OCI-LY7 (cell line): ENCODE measurements around the gene RABEPK. TPM values are rescaled to one million over a fixed set of nuclear protein-coding genes. Genes with fewer than 3 reads are reported as not detected.

ENCODE experiments used
- BruUV-seq: library from RNA; stranded (reverse); fragments of 400-500 nt; replicated peaks from 2 replicates; lab custom pipeline; 2021; lab: Mats Ljungman, UMichigan
- CTCF ChIA-PET: fragments of 300-600 bp; sonication (Branson Sonifier 250); formaldehyde crosslinking; loops from one replicate; lab custom pipeline; 2022; ENCODE audit warnings: antibody characterized with exemption; ENCODE audit not compliant: unreplicated experiment; lab: Charles Lee
- POLR2A ChIA-PET: fragments of 300-600 bp; sonication (Branson Sonifier 250); formaldehyde crosslinking; loops from one replicate; lab custom pipeline; 2022; ENCODE audit warnings: antibody characterized with exemption; lab: Charles Lee
- DNase-seq: peaks from one replicate; pipeline ENCODE4 v3.0.0-alpha.2; 2015; ENCODE audit warnings: low spot score
- H2AFZ ChIP-seq: fragments of 200-600 bp; sonication (generic), shearing (Covaris generic); 2 replicates; pipeline ENCODE4 v1.6.1; 2014; ENCODE audit warnings: mild to moderate bottlenecking, antibody characterized with exemption, low read length, moderate library complexity
- H3K27ac ChIP-seq: fragments of 200-600 bp; sonication (generic); 2 replicates; pipeline ENCODE4 v1.5.1; 2014; ENCODE audit warnings: mixed run types, low read depth, mild to moderate bottlenecking, moderate library complexity, low read length, inconsistent platforms; ENCODE audit not compliant: poor library complexity, severe bottlenecking
- H3K36me3 ChIP-seq: fragments of 200-600 bp; sonication (generic); 2 replicates; pipeline ENCODE4 v1.6.1; 2014; ENCODE audit warnings: mild to moderate bottlenecking, antibody characterized with exemption, low read length, moderate library complexity, mixed read lengths; ENCODE audit not compliant: insufficient read depth
- H3K4me1 ChIP-seq: fragments of 200-600 bp; sonication (generic); 2 replicates; pipeline ENCODE4 v1.5.1; 2014; ENCODE audit warnings: mild to moderate bottlenecking, low read length; ENCODE audit not compliant: insufficient read depth, poor library complexity, severe bottlenecking
- H3K4me2 ChIP-seq: fragments of 200-600 bp; sonication (generic); 2 replicates; pipeline ENCODE4 v1.6.1; 2014; ENCODE audit warnings: mild to moderate bottlenecking, low read length
- H3K4me3 ChIP-seq: fragments of 200-600 bp; sonication (generic); 2 replicates; pipeline ENCODE4 v1.5.1; 2014; ENCODE audit warnings: mild to moderate bottlenecking, low read depth, low read length; ENCODE audit not compliant: poor library complexity, severe bottlenecking
- H3K79me2 ChIP-seq: fragments of 200-600 bp; sonication (generic); 2 replicates; pipeline ENCODE4 v1.6.1; 2016; ENCODE audit warnings: low read depth, mild to moderate bottlenecking, low read length, moderate library complexity, mixed read lengths; ENCODE audit not compliant: insufficient read depth
- H3K9me2 ChIP-seq: fragments of 200-600 bp; sonication (generic); 2 replicates; pipeline ENCODE4 v1.6.1; 2016; ENCODE audit warnings: mild to moderate bottlenecking, low read length, mixed read lengths; ENCODE audit not compliant: insufficient read depth
- H3K9me3 ChIP-seq: fragments of 200-600 bp; sonication (generic); 2 replicates; pipeline ENCODE4 v1.6.1; 2014; ENCODE audit warnings: mild to moderate bottlenecking, mixed run types, low read length, mixed read lengths
- H4K20me1 ChIP-seq: fragments of 200-600 bp; sonication (generic); 2 replicates; pipeline ENCODE4 v1.6.1; 2014; ENCODE audit warnings: mild to moderate bottlenecking, antibody characterized with exemption, low read length, moderate library complexity, mixed read lengths; ENCODE audit not compliant: insufficient read depth
- EZH2phosphoT487 ChIP-seq: fragments of 200-600 bp; sonication (generic); IDR thresholded peaks from 2 replicates; pipeline ENCODE4 v1.6.1; 2018; ENCODE audit warnings: low read depth, borderline replicate concordance, mild to moderate bottlenecking, mixed run types, antibody characterized with exemption, low read length, moderate library complexity, mixed read lengths
- intact Hi-C: fragments of 100-400 bp; cut with micrococcal nuclease; formaldehyde crosslinking; loops from one replicate; pipeline ENCODE4 v1.10.0; 2022; ENCODE audit not compliant: unreplicated experiment
- total RNA-seq, 2 experiments: library from RNA; depleted of rRNA in 1 of 2; stranded (reverse); fragments of >200 nt in 1 of 2; shearing (Covaris generic) in 1 of 2; gene quantifications; 2 replicates each; pipeline ENCODE4 v1.2.3, GENCODE V29; 2014 to 2022
- TF ChIP-seq, protein P1 (sequence below): fragments of 200-600 bp; sonication (generic); conservative IDR thresholded peaks from 2 replicates; pipeline ENCODE4 v1.5.1; 2014; ENCODE audit warnings: mild to moderate bottlenecking, antibody characterized with exemption, low read length, moderate library complexity, mixed read lengths

RABEPK gene
- total RNA-seq, 2 experiments from 2014 or later, result 22.9 to 27.0 TPM

DNA sequence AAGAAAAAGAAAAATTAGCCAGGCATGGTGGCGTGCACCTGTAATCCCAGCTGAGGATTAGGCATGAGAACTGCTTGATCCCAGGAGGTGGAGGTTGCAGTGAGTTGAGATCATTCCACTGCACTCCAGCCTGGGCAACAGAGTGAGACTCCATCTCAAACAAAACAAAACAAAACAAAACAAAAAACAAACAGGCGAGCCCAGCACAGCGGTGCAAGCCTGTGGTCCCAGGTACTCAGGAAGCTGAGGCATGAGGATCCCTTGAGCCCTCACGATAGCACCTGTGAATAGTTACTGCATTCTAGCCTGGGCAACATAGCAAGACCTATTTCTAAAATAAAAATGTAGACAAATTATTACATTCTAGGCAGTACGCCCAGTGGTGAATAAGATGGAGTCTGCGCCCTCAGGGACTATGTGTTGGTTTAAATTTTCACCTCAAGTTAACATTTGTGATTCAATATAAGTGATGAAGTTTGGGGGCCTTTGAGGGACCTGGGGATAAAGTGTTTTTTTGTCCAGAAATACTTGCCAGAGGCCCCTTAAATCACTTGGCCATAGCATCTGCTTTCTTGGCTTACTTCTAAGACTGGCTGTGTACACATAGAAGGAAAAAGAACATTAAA lies 57.9 kb downstream of the RABEPK start:
- no TSS peak for BruUV-seq
- no peaks in the 10 kb centered on the region for H4K20me1 ChIP-seq
- intact Hi-C loops, result no loop called here
- no peaks in the 10 kb centered on the region for H3K36me3 ChIP-seq
- H3K9me3 ChIP-seq, result no peaks in the 10 kb centered on the region
- H3K79me2 ChIP-seq, result peaks cover 15% of the 10 kb centered on the region; the same call in 1 of the 2 replicates
- no peak overlapping the region for H3K27ac ChIP-seq
- POLR2A ChIA-PET, result no interaction called here
- no peak for DNase-seq
- no peaks in the 10 kb centered on the region for H3K9me2 ChIP-seq
- H3K4me2 ChIP-seq, result no peak overlapping the region
- no peak for TF ChIP-seq EZH2phosphoT487
- TF ChIP-seq, protein P1, sequence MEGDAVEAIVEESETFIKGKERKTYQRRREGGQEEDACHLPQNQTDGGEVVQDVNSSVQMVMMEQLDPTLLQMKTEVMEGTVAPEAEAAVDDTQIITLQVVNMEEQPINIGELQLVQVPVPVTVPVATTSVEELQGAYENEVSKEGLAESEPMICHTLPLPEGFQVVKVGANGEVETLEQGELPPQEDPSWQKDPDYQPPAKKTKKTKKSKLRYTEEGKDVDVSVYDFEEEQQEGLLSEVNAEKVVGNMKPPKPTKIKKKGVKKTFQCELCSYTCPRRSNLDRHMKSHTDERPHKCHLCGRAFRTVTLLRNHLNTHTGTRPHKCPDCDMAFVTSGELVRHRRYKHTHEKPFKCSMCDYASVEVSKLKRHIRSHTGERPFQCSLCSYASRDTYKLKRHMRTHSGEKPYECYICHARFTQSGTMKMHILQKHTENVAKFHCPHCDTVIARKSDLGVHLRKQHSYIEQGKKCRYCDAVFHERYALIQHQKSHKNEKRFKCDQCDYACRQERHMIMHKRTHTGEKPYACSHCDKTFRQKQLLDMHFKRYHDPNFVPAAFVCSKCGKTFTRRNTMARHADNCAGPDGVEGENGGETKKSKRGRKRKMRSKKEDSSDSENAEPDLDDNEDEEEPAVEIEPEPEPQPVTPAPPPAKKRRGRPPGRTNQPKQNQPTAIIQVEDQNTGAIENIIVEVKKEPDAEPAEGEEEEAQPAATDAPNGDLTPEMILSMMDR, result no peak
- H3K4me1 ChIP-seq, result peaks cover 14% of the 10 kb centered on the region
- CTCF ChIA-PET, result no interaction called here
- no peak overlapping the region for H3K4me3 ChIP-seq
- no peak overlapping the region for H2AFZ ChIP-seq

DNA sequence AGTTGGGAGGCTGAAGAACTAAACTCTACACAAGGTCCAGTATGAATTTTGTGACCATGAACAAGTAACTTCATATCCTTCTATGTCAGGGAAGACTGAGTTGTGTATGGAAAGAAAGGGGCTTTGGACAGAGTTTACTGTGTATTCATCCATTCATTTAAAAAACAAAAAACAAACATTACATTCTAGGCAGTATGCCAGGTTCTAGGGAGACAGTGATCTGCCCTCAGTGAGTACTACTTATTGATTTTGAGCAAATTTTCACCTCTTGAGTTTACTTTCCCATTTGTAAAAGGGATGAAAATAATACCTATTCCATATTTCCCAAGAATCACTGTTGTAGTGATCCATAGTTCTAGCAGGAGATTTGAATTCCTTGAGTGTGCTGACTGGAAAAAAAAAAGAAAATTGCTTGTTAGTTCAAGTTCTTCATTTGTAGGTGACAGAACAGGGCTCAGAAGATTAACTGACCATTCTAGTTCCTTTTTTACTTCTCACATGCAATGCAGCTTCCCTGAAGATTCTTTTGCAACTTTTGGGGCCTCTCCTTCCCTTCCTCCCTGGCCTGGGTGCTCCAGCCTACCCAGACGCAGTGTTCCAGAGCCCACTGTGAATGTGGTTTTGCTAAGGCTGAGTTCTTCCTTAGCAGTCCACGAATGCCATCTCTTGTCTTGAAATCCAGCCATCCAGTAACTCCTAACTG lies 58.6 kb downstream of the RABEPK start:
- Histone ChIP-seq H4K20me1 (no peaks in the 10 kb centered on the region), H3K36me3 (no peaks in the 10 kb centered on the region), H3K4me2 (no peak overlapping the region), H3K79me2 (peaks cover 21% of the 10 kb centered on the region; the same call in 1 of the 2 replicates), H3K9me3 (no peaks in the 10 kb centered on the region), H3K9me2 (no peaks in the 10 kb centered on the region), H3K27ac (no peak overlapping the region), H3K4me1 (peaks cover 21% of the 10 kb centered on the region), H2AFZ (no peak overlapping the region), H3K4me3 (no peak overlapping the region)
- no peak for DNase-seq
- BruUV-seq, result no TSS peak
- POLR2A ChIA-PET, result no interaction called here
- TF ChIP-seq EZH2phosphoT487, result no peak
- TF ChIP-seq, protein P1, result no peak
- CTCF ChIA-PET, result no interaction called here
- intact Hi-C loops, result no loop called here
